Keratinocyte (primary cell): ENCODE results near the gene MIER1. TPM values are rescaled to one million over a fixed set of nuclear protein-coding genes. Genes with fewer than 3 reads are reported as not detected.

Experiments used
- DNase-seq: peaks from one replicate; pipeline ENCODE4 v3.0.0-alpha.2; 2011; ENCODE audit warnings: low read depth, missing footprints, low spot score
- FAIRE-seq: peaks from 2 replicates; lab custom pipeline; 2011; peaks lifted over from hg19 to GRCh38; lab: Jason Lieb, UNC
- H2AFZ ChIP-seq: 2 replicates; pipeline ENCODE4 v1.6.0; 2012; ENCODE audit warnings: low read length, control low read depth, inconsistent platforms; ENCODE audit not compliant: control insufficient read depth
- H3K27ac ChIP-seq: 2 replicates; pipeline ENCODE4 v1.5.1; 2011; ENCODE audit warnings: low read length; ENCODE audit not compliant: control insufficient read depth, insufficient read depth
- H3K27me3 ChIP-seq: 3 replicates; pipeline ENCODE4 v1.6.0; 2011; ENCODE audit warnings: low read length; ENCODE audit not compliant: control insufficient read depth, insufficient read depth; ENCODE audit errors: extremely low read depth
- H3K36me3 ChIP-seq, 2 experiments: 2 replicates in 1 of 2; 3 replicates in 1 of 2; pipeline ENCODE4 v1.5.1; 2011; ENCODE audit warnings: low read length in 2 of 2, mild to moderate bottlenecking in 1 of 2; ENCODE audit not compliant: control insufficient read depth in 2 of 2, insufficient read depth in 2 of 2; ENCODE audit errors: extremely low read depth in 1 of 2
- H3K4me1 ChIP-seq: 3 replicates; pipeline ENCODE4 v1.5.1; 2011; ENCODE audit warnings: low read length; ENCODE audit not compliant: control insufficient read depth, insufficient read depth; ENCODE audit errors: extremely low read depth
- H3K4me2 ChIP-seq: 3 replicates; pipeline ENCODE4 v1.6.0; 2011; ENCODE audit warnings: low read depth, low read length; ENCODE audit not compliant: control insufficient read depth, insufficient read depth; ENCODE audit errors: extremely low read depth
- H3K4me3 ChIP-seq, 3 experiments: fragments of 200-600 bp in 1 of 3; sonication (generic) in 1 of 3; 2 replicates in 2 of 3; 3 replicates in 1 of 3; pipeline ENCODE4 v1.5.1; 2011 to 2016; ENCODE audit warnings: low read length in 3 of 3, mild to moderate bottlenecking in 3 of 3, control low read depth in 2 of 3, inconsistent platforms in 1 of 3, low read depth in 1 of 3, mixed read lengths in 1 of 3, mixed run types in 1 of 3, moderate library complexity in 1 of 3; ENCODE audit not compliant: control insufficient read depth in 2 of 3, insufficient read depth in 2 of 3; ENCODE audit errors: extremely low read depth in 1 of 3
- H3K79me2 ChIP-seq: 2 replicates; pipeline ENCODE4 v1.6.0; 2012; ENCODE audit warnings: low read length; ENCODE audit not compliant: control insufficient read depth, insufficient read depth
- H3K9ac ChIP-seq: 3 replicates; pipeline ENCODE4 v1.6.0; 2011; ENCODE audit warnings: low read length; ENCODE audit not compliant: control insufficient read depth, insufficient read depth; ENCODE audit errors: extremely low read depth
- H3K9me1 ChIP-seq: 3 replicates; pipeline ENCODE4 v1.6.0; 2011; ENCODE audit warnings: low read length; ENCODE audit not compliant: control insufficient read depth, insufficient read depth; ENCODE audit errors: extremely low read depth
- H3K9me3 ChIP-seq: 2 replicates; pipeline ENCODE4 v1.5.1; 2012; ENCODE audit warnings: low read depth, low read length; ENCODE audit not compliant: control insufficient read depth
- H4K20me1 ChIP-seq: 3 replicates; pipeline ENCODE4 v1.6.0; 2011; ENCODE audit warnings: low read length; ENCODE audit not compliant: control insufficient read depth, insufficient read depth; ENCODE audit errors: extremely low read depth
- EZH2 ChIP-seq: IDR thresholded peaks from one replicate; pipeline ENCODE4 v1.6.1; 2012; ENCODE audit warnings: inconsistent platforms, mild to moderate bottlenecking, low read length, moderate library complexity
- dilution Hi-C: fragments of 300-500 bp; cut with MboI; formaldehyde crosslinking; loops from one replicate; pipeline ENCODE4 v1.7.0; 2020; ENCODE audit warnings: low sequenced_read_pairs; ENCODE audit not compliant: extremely low pct_ligation_motif_present
- polyA plus RNA-seq, 5 experiments: library from polyadenylated mRNA; depleted of rRNA in 3 of 5; stranded (reverse) in 3 of 5; stranded (forward) in 1 of 5; unstranded in 1 of 5; fragments of >200 nt; gene quantifications; 1 replicate in 1 of 5; 2 replicates in 3 of 5; 3 replicates in 1 of 5; pipeline versions ENCODE4 v1.2.1 to v1.2.3, GENCODE V29; 2011 to 2012; ENCODE audit warnings: missing spikeins in 2 of 5, low read depth in 1 of 5, low replicate concordance in 1 of 5
- TF ChIP-seq, protein P1 (sequence below), 3 experiments: IDR thresholded peaks in 1 of 3; conservative IDR thresholded peaks in 1 of 3; optimal IDR thresholded peaks in 1 of 3; 2 replicates in 2 of 3; 3 replicates in 1 of 3; pipeline versions ENCODE3 to v1.5.1; 2011; ENCODE audit warnings: low read length in 3 of 3, mild to moderate bottlenecking in 3 of 3, moderate library complexity in 2 of 3, control low read depth in 1 of 3, inconsistent platforms in 1 of 3; ENCODE audit not compliant: insufficient read depth in 2 of 3; ENCODE audit errors: extremely low read depth in 1 of 3

The MIER1 gene
- polyA plus RNA-seq, 1 donor (not counting 4 experiments of a cell fraction or from before 2014, with no cell fraction given), result 20.7 TPM

DNA sequence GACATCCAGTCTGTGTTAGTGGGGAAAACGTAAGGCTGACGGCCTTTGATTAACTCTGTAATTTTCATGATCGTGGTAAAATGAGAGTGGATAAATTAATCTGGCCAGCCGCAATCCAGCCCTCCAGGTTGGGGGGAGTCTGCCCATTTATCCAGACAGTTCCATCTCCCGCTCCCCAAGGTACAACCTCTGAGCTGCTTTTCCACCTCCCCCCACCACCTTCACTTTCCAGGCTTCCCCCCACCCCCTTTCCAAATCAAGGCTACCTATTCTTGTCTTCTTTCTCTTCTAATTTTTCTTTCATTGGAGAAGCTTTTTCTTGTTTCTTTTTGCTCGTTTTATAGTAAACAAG lies 6.0 kb downstream of the MIER1 start:
- Histone ChIP-seq H3K79me2 (peaks cover 93% of the 10 kb centered on the region), H3K4me2 (peak overlapping the region; percentile 94), H3K9me1 (no peaks in the 10 kb centered on the region), H3K4me3 (peak overlapping the region; percentile 90 to 95 (median 94)), H3K27me3 (no peaks in the 10 kb centered on the region), H4K20me1 (peaks cover 5% of the 10 kb centered on the region), H3K27ac (peak overlapping the region; percentile 86), H3K9ac (peak overlapping the region; percentile 91), H2AFZ (peak overlapping the region; percentile 27), H3K4me1 (peaks cover 37% of the 10 kb centered on the region), H3K9me3 (no peaks in the 10 kb centered on the region), H3K36me3 (no peaks in the 10 kb centered on the region)
- TF ChIP-seq, protein P1, sequence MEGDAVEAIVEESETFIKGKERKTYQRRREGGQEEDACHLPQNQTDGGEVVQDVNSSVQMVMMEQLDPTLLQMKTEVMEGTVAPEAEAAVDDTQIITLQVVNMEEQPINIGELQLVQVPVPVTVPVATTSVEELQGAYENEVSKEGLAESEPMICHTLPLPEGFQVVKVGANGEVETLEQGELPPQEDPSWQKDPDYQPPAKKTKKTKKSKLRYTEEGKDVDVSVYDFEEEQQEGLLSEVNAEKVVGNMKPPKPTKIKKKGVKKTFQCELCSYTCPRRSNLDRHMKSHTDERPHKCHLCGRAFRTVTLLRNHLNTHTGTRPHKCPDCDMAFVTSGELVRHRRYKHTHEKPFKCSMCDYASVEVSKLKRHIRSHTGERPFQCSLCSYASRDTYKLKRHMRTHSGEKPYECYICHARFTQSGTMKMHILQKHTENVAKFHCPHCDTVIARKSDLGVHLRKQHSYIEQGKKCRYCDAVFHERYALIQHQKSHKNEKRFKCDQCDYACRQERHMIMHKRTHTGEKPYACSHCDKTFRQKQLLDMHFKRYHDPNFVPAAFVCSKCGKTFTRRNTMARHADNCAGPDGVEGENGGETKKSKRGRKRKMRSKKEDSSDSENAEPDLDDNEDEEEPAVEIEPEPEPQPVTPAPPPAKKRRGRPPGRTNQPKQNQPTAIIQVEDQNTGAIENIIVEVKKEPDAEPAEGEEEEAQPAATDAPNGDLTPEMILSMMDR (optimal IDR thresholded peaks at IDR 0.05 in 1 of 3, IDR thresholded peaks at IDR 0.05 in 1 of 3, conservative IDR thresholded peaks at IDR 0.05 in 1 of 3; ENCODE audit: extremely low read depth in 1 of 3, insufficient read depth in 2 of 3, low read length in 3 of 3), result no peak
- no peak for TF ChIP-seq EZH2
- dilution Hi-C loops, result no loop called here
- DNase-seq (no peak), FAIRE-seq (no peak)

DNA sequence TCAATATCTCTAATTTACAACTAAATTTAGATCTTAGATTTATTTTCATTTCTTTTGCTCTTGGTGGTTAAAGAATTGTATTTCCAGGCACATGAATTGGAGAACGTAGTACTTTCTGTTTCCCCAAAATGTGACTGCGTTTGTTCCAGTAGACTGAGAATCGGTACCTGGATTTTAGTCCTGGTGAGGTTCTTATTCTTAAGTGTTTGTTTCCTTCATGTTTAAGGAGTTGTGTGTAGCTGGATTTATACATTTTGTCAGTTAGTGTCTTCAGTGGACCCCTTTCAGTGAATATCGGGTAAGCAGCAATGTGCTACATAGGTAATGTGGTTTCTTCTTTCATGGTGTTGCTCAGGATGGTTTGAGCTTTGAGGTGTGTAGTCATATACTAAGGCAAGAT lies 6.8 kb downstream of the MIER1 start:
- no peaks in the 10 kb centered on the region for H3K36me3 ChIP-seq
- no peaks in the 10 kb centered on the region for H3K27me3 ChIP-seq
- TF ChIP-seq, protein P1 (optimal IDR thresholded peaks at IDR 0.05 in 1 of 3, IDR thresholded peaks at IDR 0.05 in 1 of 3, conservative IDR thresholded peaks at IDR 0.05 in 1 of 3; ENCODE audit: extremely low read depth in 1 of 3, insufficient read depth in 2 of 3, low read length in 3 of 3), result no peak
- TF ChIP-seq EZH2, result no peak
- peak overlapping the region; percentile 90 to 95 (median 94) for H3K4me3 ChIP-seq
- H3K9ac ChIP-seq, result peak overlapping the region; percentile 91
- H2AFZ ChIP-seq, result no peak overlapping the region
- peaks cover 5% of the 10 kb centered on the region for H4K20me1 ChIP-seq
- DNase-seq (no peak), FAIRE-seq (no peak)
- no peaks in the 10 kb centered on the region for H3K9me1 ChIP-seq
- H3K27ac ChIP-seq, result peak overlapping the region; percentile 86
- dilution Hi-C loops, result no loop called here
- H3K79me2 ChIP-seq, result peaks cover 93% of the 10 kb centered on the region
- no peaks in the 10 kb centered on the region for H3K9me3 ChIP-seq
- H3K4me2 ChIP-seq, result peak overlapping the region; percentile 94
- peaks cover 31% of the 10 kb centered on the region for H3K4me1 ChIP-seq
